Fibroblast of lung (primary cell): Measurements from ENCODE around the gene OTUD4. TPM values are rescaled to one million over a fixed set of nuclear protein-coding genes. Genes with fewer than 3 reads are reported as not detected.
"Not testable (repeated sequence)": the region's sequence is repeated elsewhere in the genome, so short reads cannot be mapped to it uniquely, and the experiment has no call there.

Source experiments
- DNase-seq, 2 donors: peaks; one replicate each; pipeline versions ENCODE4 v3.0.0 to v3.0.0-alpha.2; 2010; ENCODE audit warnings: low read depth in 2 of 2
- H2AFZ ChIP-seq: 2 replicates; pipeline ENCODE4 v1.5.1; 2012; ENCODE audit warnings: low read length, control low read depth, inconsistent platforms
- H3K27ac ChIP-seq: 2 replicates; pipeline ENCODE4 v1.5.1; 2011; ENCODE audit warnings: low read length, control low read depth; ENCODE audit not compliant: insufficient read depth
- H3K27me3 ChIP-seq: 2 replicates; pipeline ENCODE4 v1.5.1; 2011; ENCODE audit warnings: mild to moderate bottlenecking, low read length; ENCODE audit not compliant: control insufficient read depth, insufficient read depth
- H3K36me3 ChIP-seq: 2 replicates; pipeline ENCODE4 v1.5.1; 2011; ENCODE audit warnings: low read length; ENCODE audit not compliant: control insufficient read depth, insufficient read depth
- H3K4me1 ChIP-seq: 2 replicates; pipeline ENCODE4 v1.5.1; 2011; ENCODE audit warnings: low read length; ENCODE audit not compliant: control insufficient read depth, insufficient read depth; ENCODE audit errors: extremely low read depth
- H3K4me2 ChIP-seq: 2 replicates; pipeline ENCODE4 v1.5.1; 2011; ENCODE audit warnings: low read length, control low read depth; ENCODE audit not compliant: insufficient read depth; ENCODE audit errors: extremely low read depth
- H3K4me3 ChIP-seq, 4 experiments: fragments of 200-600 bp in 1 of 4; sonication (generic) in 1 of 4; replicated peaks in 1 of 4; 2 replicates each; pipeline ENCODE4 v1.5.1; 2011 to 2016; ENCODE audit warnings: low read length in 4 of 4, low read depth in 3 of 4, mild to moderate bottlenecking in 3 of 4, control low read depth in 2 of 4, inconsistent platforms in 1 of 4, mixed read lengths in 1 of 4; ENCODE audit not compliant: insufficient read depth in 1 of 4; ENCODE audit errors: control extremely low read depth in 1 of 4
- H3K79me2 ChIP-seq: 2 replicates; pipeline ENCODE4 v1.5.1; 2012; ENCODE audit warnings: mild to moderate bottlenecking, low read length, inconsistent platforms; ENCODE audit not compliant: control insufficient read depth, insufficient read depth
- H3K9ac ChIP-seq: 2 replicates; pipeline ENCODE4 v1.5.1; 2011; ENCODE audit warnings: mild to moderate bottlenecking, low read length, control low read depth; ENCODE audit not compliant: insufficient read depth
- H3K9me3 ChIP-seq: 2 replicates; pipeline ENCODE4 v1.5.1; 2012; ENCODE audit warnings: low read depth, low read length; ENCODE audit not compliant: control insufficient read depth, insufficient read depth
- H4K20me1 ChIP-seq: 2 replicates; pipeline ENCODE4 v1.5.1; 2011; ENCODE audit warnings: low read length; ENCODE audit not compliant: control insufficient read depth, insufficient read depth; ENCODE audit errors: extremely low read depth
- EZH2 ChIP-seq: IDR thresholded peaks from 2 replicates; pipeline ENCODE4 v1.5.1; 2012; ENCODE audit warnings: low read length, control low read depth, mild to moderate bottlenecking; ENCODE audit errors: missing control alignments
- polyA plus RNA-seq, 2 donors: library from polyadenylated mRNA; depleted of rRNA in 1 of 2; stranded (reverse) in 1 of 2; unstranded in 1 of 2; fragments of >200 nt; gene quantifications; 2 replicates each; pipeline ENCODE4 v1.2.1, GENCODE V29; 2011 to 2012; ENCODE audit warnings: missing spikeins in 1 of 2
- total RNA-seq: library from RNA; depleted of rRNA; stranded (reverse); fragments of >200 nt; gene quantifications from 2 replicates; pipeline ENCODE4 v1.2.1, GENCODE V29; 2014
- TF ChIP-seq, protein P1 (sequence below), 2 donors: IDR thresholded peaks in 1 of 2; conservative IDR thresholded peaks in 1 of 2; 1 replicate in 1 of 2; 2 replicates in 1 of 2; pipeline ENCODE4 v1.5.1; 2011 to 2012; ENCODE audit warnings: low read length in 2 of 2, control low read depth in 1 of 2, inconsistent platforms in 1 of 2, low read depth in 1 of 2, mild to moderate bottlenecking in 1 of 2

The OTUD4 gene
- total and polyA plus RNA-seq, 2 donors (not counting 1 experiment from before 2014, with no cell fraction given) = 21.3 to 25.7 TPM

DNA sequence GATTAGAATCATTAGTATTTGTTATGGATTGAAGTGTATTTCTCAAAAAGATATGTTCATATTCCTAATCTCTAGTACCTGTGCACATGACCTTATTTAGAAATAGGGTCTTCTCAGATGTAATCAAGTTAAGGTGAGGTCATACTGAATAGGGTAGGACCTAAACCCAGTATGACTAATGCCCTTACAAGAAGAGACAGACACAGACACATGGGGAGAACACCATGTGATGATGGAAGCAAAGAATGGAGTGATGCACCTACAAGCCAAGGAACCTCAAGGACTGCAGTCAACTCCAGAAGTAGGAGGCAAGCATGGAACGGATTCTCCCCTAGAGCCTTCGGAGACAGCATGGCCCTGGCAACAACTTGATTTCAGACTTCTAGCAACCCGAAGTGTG is 31.4 kb downstream of the OTUD4 start:
- no peaks in the 10 kb centered on the region for H3K9me3 ChIP-seq
- H2AFZ ChIP-seq = no peak overlapping the region
- H3K4me2 ChIP-seq = no peak overlapping the region
- H3K9ac ChIP-seq = no peak overlapping the region
- TF ChIP-seq EZH2 = no peak
- TF ChIP-seq, protein P1, sequence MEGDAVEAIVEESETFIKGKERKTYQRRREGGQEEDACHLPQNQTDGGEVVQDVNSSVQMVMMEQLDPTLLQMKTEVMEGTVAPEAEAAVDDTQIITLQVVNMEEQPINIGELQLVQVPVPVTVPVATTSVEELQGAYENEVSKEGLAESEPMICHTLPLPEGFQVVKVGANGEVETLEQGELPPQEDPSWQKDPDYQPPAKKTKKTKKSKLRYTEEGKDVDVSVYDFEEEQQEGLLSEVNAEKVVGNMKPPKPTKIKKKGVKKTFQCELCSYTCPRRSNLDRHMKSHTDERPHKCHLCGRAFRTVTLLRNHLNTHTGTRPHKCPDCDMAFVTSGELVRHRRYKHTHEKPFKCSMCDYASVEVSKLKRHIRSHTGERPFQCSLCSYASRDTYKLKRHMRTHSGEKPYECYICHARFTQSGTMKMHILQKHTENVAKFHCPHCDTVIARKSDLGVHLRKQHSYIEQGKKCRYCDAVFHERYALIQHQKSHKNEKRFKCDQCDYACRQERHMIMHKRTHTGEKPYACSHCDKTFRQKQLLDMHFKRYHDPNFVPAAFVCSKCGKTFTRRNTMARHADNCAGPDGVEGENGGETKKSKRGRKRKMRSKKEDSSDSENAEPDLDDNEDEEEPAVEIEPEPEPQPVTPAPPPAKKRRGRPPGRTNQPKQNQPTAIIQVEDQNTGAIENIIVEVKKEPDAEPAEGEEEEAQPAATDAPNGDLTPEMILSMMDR (conservative IDR thresholded peaks at IDR 0.05 in 1 of 2, IDR thresholded peaks at IDR 0.05 in 1 of 2; ENCODE audit: low read depth in 1 of 2, low read length in 2 of 2) = no peak
- no peaks in the 10 kb centered on the region for H3K79me2 ChIP-seq
- peaks cover 8% of the 10 kb centered on the region for H3K36me3 ChIP-seq
- DNase-seq = no peak
- H4K20me1 ChIP-seq = no peaks in the 10 kb centered on the region
- no peaks in the 10 kb centered on the region for H3K27me3 ChIP-seq
- H3K4me1 ChIP-seq = no peaks in the 10 kb centered on the region
- no peak overlapping the region for H3K27ac ChIP-seq
- no peak overlapping the region for H3K4me3 ChIP-seq

GRCh38 chr4:145136219-145136618 is 44.2 kb downstream of the OTUD4 start:
- not testable (repeated sequence) for H3K36me3 ChIP-seq, H3K4me1 ChIP-seq, H3K9ac ChIP-seq, H3K4me2 ChIP-seq, H3K27me3 ChIP-seq, H3K79me2 ChIP-seq, H3K9me3 ChIP-seq, H2AFZ ChIP-seq, DNase-seq, H3K4me3 ChIP-seq, H3K27ac ChIP-seq, H4K20me1 ChIP-seq

- Histone ChIP-seq H2AFZ (no peak overlapping the region), H3K36me3 (no peaks in the 10 kb centered on the region), H3K27me3 (no peaks in the 10 kb centered on the region), H3K4me2 (no peak overlapping the region), H3K4me3 (no peak overlapping the region), H3K9me3 (no peaks in the 10 kb centered on the region), H3K4me1 (peaks cover 9% of the 10 kb centered on the region), H3K9ac (no peak overlapping the region), H3K79me2 (no peaks in the 10 kb centered on the region), H4K20me1 (peaks cover 3% of the 10 kb centered on the region), H3K27ac (no peak overlapping the region)
- DNase-seq = peak; percentile 26 to 42
- TF ChIP-seq EZH2 = no peak
- TF ChIP-seq, protein P1 (conservative IDR thresholded peaks at IDR 0.05 in 1 of 2, IDR thresholded peaks at IDR 0.05 in 1 of 2; ENCODE audit: low read depth in 1 of 2, low read length in 2 of 2) = no peak
Measured at GRCh38 chr4:145132511-145133098, 47.8 kb downstream of the OTUD4 start.
